Stimulated activated CD8-positive, alpha-beta memory T cell treated with anti-CD3 and anti-CD28 coated beads, Interleukin-2, amount 100 ng/mL, for 1 hour (primary cell): ENCODE data around the gene FDXR.
A peak's percentile ranks its signal among the peaks of the same experiment; 100 is the strongest.

Experiments used
- DNase-seq, 2 donors: peaks; one replicate each; pipeline ENCODE4 v3.0.0-alpha.2; 2020; ENCODE audit warnings: low read depth in 2 of 2

FDXR gene

GRCh38 chr17:74858672-74859458 is 13.9 kb downstream of the FDXR start:
- no peak for DNase-seq

- DNase-seq, result no peak
Measured at GRCh38 chr17:74857191-74857590, 15.6 kb downstream of the FDXR start.

GRCh38 chr17:74856112-74856511 is 16.7 kb downstream of the FDXR start:
- no peak for DNase-seq

- no peak for DNase-seq
Measured at GRCh38 chr17:74855323-74855722, 17.5 kb downstream of the FDXR start.

GRCh38 chr17:74854792-74855191 is 18.0 kb downstream of the FDXR start:
- DNase-seq, result no peak

- no peak for DNase-seq
Measured at GRCh38 chr17:74853669-74854068, 19.1 kb downstream of the FDXR start.

- DNase-seq, result no peak
Measured at GRCh38 chr17:74853048-74853397, 19.8 kb downstream of the FDXR start.

- DNase-seq, result peak in 1 of 2 donors; percentile 24
Measured at GRCh38 chr17:74852237-74853047, 20.4 kb downstream of the FDXR start.

GRCh38 chr17:74851612-74852236 is 21.1 kb downstream of the FDXR start:
- DNase-seq, result no peak

- DNase-seq, result no peak
Measured at GRCh38 chr17:74850914-74851313, 21.9 kb downstream of the FDXR start.

- no peak for DNase-seq
Measured at GRCh38 chr17:74850310-74850709, 22.5 kb downstream of the FDXR start.

GRCh38 chr17:74848656-74849399 is 24.0 kb downstream of the FDXR start:
- no peak for DNase-seq

- no peak for DNase-seq
Measured at GRCh38 chr17:74846621-74847020, 26.2 kb downstream of the FDXR start.

GRCh38 chr17:74843352-74843627 is 29.5 kb downstream of the FDXR start:
- DNase-seq, result no peak

GRCh38 chr17:74842599-74843351 is 30.0 kb downstream of the FDXR start:
- DNase-seq, result no peak

- no peak for DNase-seq
Measured at GRCh38 chr17:74842146-74842598, 30.6 kb downstream of the FDXR start.

GRCh38 chr17:74840989-74841666 is 31.7 kb downstream of the FDXR start:
- DNase-seq, result no peak

GRCh38 chr17:74839990-74840852 is 32.6 kb downstream of the FDXR start:
- no peak for DNase-seq

- DNase-seq, result no peak
Measured at GRCh38 chr17:74838274-74838673, 34.5 kb downstream of the FDXR start.
